ENCODE results near the gene TBC1D26. TPM values are rescaled to one million over a fixed set of nuclear protein-coding genes. Genes with fewer than 3 reads are reported as not detected.
A peak's percentile ranks its signal among the peaks of the same experiment; 100 is the strongest.
"Not testable (repeated sequence)": the region's sequence is repeated elsewhere in the genome, so short reads cannot be mapped to it uniquely, and the experiment has no call there.

The TBC1D26 gene
- total and polyA plus RNA-seq, 8 donors = 0.15 to 1.1 (median 0.77) TPM; not detected in 2

GRCh38 chr17:15742051-15742795 is 10.1 kb downstream of the TBC1D26 start:
- H3K36me3 ChIP-seq = no peaks in the 10 kb centered on the region
- DNase-seq = no peak
- H3K27ac ChIP-seq = no peak overlapping the region
- no peak overlapping the region for H3K4me3 ChIP-seq
- no peak for ATAC-seq
- H3K4me1 ChIP-seq = no peaks in the 10 kb centered on the region
- intact Hi-C loops (cut with DNase I) = no loop called here
- no peak for TF ChIP-seq CTCF (IDR thresholded peaks at IDR 0.05)
- no peaks in the 10 kb centered on the region for H3K9me3 ChIP-seq
- H3K27me3 ChIP-seq = no peaks in the 10 kb centered on the region

GRCh38 chr17:15742921-15743320 is 10.8 kb downstream of the TBC1D26 start:
- Histone ChIP-seq H3K36me3 (no peaks in the 10 kb centered on the region), H3K27me3 (no peaks in the 10 kb centered on the region), H3K27ac (no peak overlapping the region), H3K4me1 (no peaks in the 10 kb centered on the region), H3K4me3 (no peak overlapping the region), H3K9me3 (no peaks in the 10 kb centered on the region)
- no peak for DNase-seq
- intact Hi-C loops (cut with DNase I) = no loop called here
- ATAC-seq = no peak
- no peak for TF ChIP-seq CTCF (IDR thresholded peaks at IDR 0.05)

- peaks cover 0 to under 1% of the 10 kb centered on the region in 2 donors for H3K27me3 ChIP-seq
- no peaks in the 10 kb centered on the region for H3K36me3 ChIP-seq
- ATAC-seq (no peak), DNase-seq (no peak)
- no peaks in the 10 kb centered on the region for H3K9me3 ChIP-seq
- H3K4me3 ChIP-seq = no peak overlapping the region
- H3K4me1 ChIP-seq = no peaks in the 10 kb centered on the region
- H3K27ac ChIP-seq = no peak overlapping the region
- intact Hi-C loops (cut with DNase I) = no loop called here
- no peak for TF ChIP-seq CTCF (IDR thresholded peaks at IDR 0.05)
These were observed 12.1 kb downstream of the TBC1D26 start for GRCh38 chr17:15744074-15744676.

GRCh38 chr17:15744885-15745284 is 12.8 kb downstream of the TBC1D26 start:
- peak in 1 of 4 donors; percentile 68 for DNase-seq
- H3K4me3 ChIP-seq = no peak overlapping the region

GRCh38 chr17:15749403-15749802 is 17.3 kb downstream of the TBC1D26 start:
- H3K4me1 ChIP-seq; ATAC-seq; H3K4me3 ChIP-seq; H3K27me3 ChIP-seq; DNase-seq; H3K9me3 ChIP-seq; H3K27ac ChIP-seq; H3K36me3 ChIP-seq; intact Hi-C loops (cut with DNase I): not testable (repeated sequence)

More at GRCh38 chr17:15744885-15745284, 12.8 kb downstream of the TBC1D26 start:
- H3K36me3 ChIP-seq = no peaks in the 10 kb centered on the region
- peak; percentile 82 for ATAC-seq
- intact Hi-C loops (cut with DNase I) = no loop called here
- TF ChIP-seq CTCF (IDR thresholded peaks at IDR 0.05) = no peak
- H3K27ac ChIP-seq = no peak overlapping the region
- H3K9me3 ChIP-seq = no peaks in the 10 kb centered on the region
- H3K27me3 ChIP-seq = peaks cover 4 to 5% of the 10 kb centered on the region in 2 donors
- H3K4me1 ChIP-seq = no peaks in the 10 kb centered on the region

GRCh38 chr17:15768865-15769533 is 36.9 kb downstream of the TBC1D26 start:
- H3K4me1 ChIP-seq; H3K27me3 ChIP-seq; DNase-seq; H3K27ac ChIP-seq; H3K36me3 ChIP-seq; H3K9me3 ChIP-seq; ATAC-seq; H3K4me3 ChIP-seq; intact Hi-C loops (cut with DNase I): not testable (repeated sequence)

- H3K4me1 ChIP-seq; ATAC-seq; H3K27me3 ChIP-seq; H3K27ac ChIP-seq; H3K4me3 ChIP-seq; intact Hi-C loops (cut with DNase I); H3K9me3 ChIP-seq; H3K36me3 ChIP-seq; DNase-seq: not testable (repeated sequence)
These were observed 38.6 kb downstream of the TBC1D26 start for GRCh38 chr17:15770679-15771078.
